COLO829 (cell line): ENCODE measurements around the gene ADAMTS2.

Experiments used
- DNase-seq: peaks from one replicate; pipeline ENCODE4 v3.0.0; 2012; ENCODE audit warnings: low spot score

ADAMTS2 gene

GRCh38 chr5:179278546-179278945 is 66.7 kb downstream of the ADAMTS2 start:
- no peak for DNase-seq

- DNase-seq = no peak
Measured at GRCh38 chr5:179278119-179278518, 67.1 kb downstream of the ADAMTS2 start.

- no peak for DNase-seq
Measured at GRCh38 chr5:179276838-179277395, 68.3 kb downstream of the ADAMTS2 start.

GRCh38 chr5:179275941-179276837 is 69.1 kb downstream of the ADAMTS2 start:
- DNase-seq = no peak

- DNase-seq = no peak
Measured at GRCh38 chr5:179275381-179275878, 69.8 kb downstream of the ADAMTS2 start.

DNA sequence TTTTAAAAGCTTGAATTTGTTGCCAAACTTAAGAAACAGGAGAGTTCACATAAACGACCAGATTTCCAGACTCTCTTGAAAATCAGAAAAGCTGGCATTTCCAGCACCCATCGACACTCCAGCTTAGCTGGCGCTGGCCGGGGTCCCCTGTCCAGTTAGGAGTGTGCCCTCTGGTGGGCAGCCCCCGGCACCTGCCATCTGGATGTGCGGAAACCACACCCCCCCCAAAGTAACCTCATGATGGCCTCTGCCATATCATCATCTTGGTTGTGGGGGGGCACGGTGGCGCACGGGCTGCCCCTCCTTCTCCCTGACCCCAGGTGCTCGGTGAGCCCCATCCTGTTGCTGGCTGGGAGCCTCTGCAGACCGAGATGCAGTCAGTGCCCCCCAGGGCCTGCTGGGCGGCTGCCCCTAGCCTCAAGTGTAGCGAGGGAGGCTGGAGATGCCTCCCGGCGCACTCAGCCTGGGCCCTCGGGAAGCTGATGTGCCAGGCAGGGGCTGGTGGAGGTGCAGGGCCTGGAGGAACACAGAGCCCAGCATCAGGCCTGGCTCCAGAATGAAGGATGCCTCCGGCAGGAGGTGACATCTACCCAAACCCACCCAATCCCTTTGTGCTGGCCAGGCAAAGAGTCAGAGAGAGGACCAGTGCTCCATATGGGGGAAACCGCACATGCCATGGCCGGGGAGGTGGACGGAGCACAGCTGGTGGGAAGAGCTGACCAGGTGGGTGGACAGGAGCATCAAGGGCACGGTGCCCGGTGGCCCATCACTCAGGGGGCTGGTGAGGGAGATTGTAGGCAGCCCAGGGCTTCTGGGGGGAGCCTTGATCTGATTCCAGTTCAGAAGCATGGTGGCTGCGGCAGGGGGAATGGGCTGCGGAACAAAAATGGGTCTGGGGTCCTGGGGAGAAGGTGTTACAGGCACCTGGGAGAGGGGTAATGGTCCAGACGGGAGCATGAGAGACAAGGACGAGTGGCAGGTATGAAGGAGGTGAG is 70.6 kb downstream of the ADAMTS2 start:
- DNase-seq = no peak

- DNase-seq = no peak
Measured at GRCh38 chr5:179273441-179274145, 71.7 kb downstream of the ADAMTS2 start.

DNA sequence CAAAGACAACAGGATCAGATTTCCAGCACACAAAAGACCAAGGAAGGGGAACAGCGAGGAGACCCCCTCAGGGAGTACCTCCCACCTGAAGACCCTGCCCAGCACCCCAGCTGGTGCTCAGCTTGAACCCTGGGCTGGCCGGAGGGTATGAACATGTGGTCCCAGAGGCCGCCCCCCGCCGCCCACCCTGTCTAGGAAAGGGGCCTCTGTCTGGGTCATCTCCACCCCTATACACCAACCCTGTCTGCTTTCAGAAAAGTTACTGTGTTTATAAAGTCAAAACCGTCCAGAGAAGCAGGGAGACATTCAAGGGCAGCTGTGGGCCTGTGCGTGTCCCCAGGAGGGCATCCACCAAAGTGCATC is 72.2 kb downstream of the ADAMTS2 start:
- DNase-seq = no peak

- no peak for DNase-seq
Measured at GRCh38 chr5:179272326-179273072, 72.8 kb downstream of the ADAMTS2 start.

DNA sequence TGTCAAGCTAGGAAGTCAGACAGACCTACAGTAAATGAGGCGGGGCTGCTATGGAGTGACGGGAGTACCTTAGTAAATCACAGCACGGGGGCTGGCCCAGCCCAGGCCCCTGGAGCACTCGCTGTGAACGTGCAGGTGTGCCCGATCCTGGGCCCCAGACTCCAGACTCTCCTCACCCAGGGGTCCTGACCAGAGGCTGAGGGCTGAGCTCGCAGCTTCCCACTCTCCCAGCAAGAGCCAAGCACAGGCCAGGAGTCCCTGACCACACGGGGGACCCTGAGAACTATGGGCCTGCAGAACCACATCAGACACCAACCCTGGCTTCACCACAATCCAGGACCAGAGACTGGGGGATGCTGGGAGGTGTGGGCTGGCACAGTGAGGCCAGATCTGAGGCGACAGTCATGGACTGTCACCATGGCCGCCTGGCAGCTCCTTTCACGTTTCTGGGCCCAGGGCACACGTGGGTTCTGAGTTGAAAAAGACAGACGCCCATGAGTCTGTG is 73.4 kb downstream of the ADAMTS2 start:
- no peak for DNase-seq

DNA sequence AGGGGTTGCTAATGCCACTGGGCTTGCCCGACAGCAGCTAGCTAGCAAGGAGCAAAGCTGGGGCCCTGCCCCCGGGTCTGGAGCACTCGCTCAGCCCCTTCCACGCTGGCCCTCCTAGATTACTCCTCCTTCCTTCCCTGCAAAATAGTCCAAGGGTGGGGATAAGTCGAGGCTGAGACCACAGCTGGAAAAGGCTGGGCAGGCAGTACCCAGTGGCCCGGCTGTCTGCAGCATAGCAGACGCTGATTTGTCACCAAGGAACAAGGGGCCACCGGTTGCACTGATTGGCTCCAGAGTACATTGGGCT is 73.9 kb downstream of the ADAMTS2 start:
- DNase-seq = no peak

GRCh38 chr5:179270581-179271427 is 74.5 kb downstream of the ADAMTS2 start:
- DNase-seq = no peak

GRCh38 chr5:179269781-179270543 is 75.3 kb downstream of the ADAMTS2 start:
- DNase-seq = no peak

DNA sequence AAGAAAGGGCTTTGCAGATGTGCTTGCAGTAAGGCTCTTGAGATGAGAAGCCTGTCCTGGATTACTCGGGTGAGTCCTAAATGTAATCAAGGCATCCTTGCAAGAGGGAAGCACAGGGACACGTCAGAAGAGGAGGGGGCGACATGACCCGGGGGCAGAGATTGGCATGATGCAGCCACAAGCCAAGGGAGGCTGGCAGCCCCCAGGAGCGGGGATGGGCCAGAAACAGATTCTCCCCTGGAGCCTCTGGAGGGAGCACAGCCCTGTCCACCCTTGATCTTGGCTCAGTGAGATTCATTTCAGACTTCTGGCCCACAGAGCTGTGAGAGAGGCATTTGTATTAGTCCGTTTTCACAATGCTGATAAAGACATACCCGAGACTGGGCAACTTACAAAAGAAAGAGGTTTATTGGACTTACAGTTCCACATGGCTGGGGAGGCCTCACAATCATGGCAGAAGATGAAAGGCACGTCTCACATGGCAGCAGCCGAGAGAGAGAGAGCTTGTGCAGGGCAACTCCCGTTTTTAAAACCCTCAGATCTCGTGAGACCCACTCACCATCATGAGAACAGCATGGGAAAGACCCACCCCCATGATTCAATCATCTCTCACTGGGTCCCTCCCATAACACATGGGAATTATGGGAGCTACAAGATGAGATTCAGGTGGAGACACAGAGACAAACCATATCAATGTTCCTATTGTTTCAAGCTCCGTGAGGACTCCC is 76.1 kb downstream of the ADAMTS2 start:
- DNase-seq = no peak

DNA sequence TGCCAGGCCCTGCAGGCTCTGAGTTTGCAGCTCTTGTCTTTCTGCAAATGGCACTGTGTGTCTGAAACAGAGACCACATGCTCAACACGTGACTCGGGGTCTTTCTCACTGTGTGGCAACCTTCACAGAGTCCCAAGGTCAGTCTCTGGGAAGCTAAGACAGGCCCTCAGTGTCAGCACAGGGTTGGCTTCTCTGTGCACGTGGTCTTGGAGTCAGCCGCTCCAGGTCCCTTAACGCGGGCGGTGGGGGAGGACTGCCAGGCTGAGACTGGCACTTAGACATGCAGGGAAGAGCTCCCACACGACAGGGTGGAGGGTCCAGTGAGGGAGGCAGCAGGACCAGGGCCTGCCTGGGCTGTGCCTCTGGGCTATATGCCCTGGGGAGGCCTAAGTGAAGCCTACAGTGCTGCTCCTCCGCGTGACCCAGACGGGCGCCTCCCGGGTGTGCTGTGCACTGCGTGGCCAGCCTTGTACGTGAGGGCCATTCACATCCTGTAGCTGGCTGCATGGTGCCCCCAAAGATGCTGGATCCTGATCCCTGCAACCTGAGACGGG is 76.8 kb downstream of the ADAMTS2 start:
- no peak for DNase-seq

- DNase-seq = no peak
Measured at GRCh38 chr5:179267671-179268083, 77.6 kb downstream of the ADAMTS2 start.

DNA sequence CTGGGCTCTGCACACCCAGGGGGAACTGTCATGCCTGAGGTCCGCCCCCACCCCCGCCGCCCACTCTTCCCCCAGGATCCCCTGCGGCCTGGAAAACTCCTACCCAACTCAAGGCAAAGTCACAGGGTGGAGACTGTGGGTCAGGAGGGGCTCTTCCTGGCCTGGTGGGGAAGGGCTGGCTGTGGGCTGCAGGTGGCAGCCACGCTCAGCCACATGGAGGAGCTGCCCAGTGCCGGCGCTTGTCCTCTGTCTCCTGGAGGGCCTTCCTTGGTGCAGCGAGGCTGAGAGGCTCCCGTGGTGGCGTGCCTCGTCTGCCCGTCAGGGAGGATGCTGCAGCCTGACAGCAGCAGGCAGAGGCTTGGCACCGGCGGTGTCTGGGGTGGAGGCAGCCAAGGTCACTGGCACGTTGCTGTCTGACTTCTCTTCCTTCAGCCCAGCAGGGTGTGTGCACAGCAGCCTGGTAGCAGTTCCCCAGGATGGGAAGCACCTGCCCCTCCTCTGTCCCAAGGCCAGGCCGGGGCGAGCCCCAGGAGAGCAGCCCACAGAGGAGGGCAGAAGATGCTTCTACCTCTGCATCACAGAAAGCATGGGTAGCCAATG is 78.1 kb downstream of the ADAMTS2 start:
- no peak for DNase-seq
